ENCODE measurements around the gene LTN1.
A peak's percentile ranks its signal among the peaks of the same experiment; 100 is the strongest.

LTN1 gene

GRCh38 chr21:28923439-28923975, 69.2 kb downstream of the LTN1 start:
- DNase-seq = no peak

- DNase-seq = no peak
These were observed 70.3 kb downstream of the LTN1 start for GRCh38 chr21:28922368-28922767.

- DNase-seq = no peak
These were observed 76.4 kb downstream of the LTN1 start for GRCh38 chr21:28916150-28916893.

GRCh38 chr21:28913071-28913470, 79.6 kb downstream of the LTN1 start:
- DNase-seq = no peak

- no peak for DNase-seq
These were observed 82.3 kb downstream of the LTN1 start for GRCh38 chr21:28910280-28910887.

GRCh38 chr21:28908351-28908750, 84.3 kb downstream of the LTN1 start:
- no peak for DNase-seq

- DNase-seq = no peak
These were observed 85.8 kb downstream of the LTN1 start for GRCh38 chr21:28906841-28907240.

- DNase-seq = no peak
These were observed 86.4 kb downstream of the LTN1 start for GRCh38 chr21:28906236-28906635.

- no peak for DNase-seq
These were observed 87.7 kb downstream of the LTN1 start for GRCh38 chr21:28904961-28905435.

- DNase-seq = no peak
These were observed 89.2 kb downstream of the LTN1 start for GRCh38 chr21:28903448-28903847.

- DNase-seq = no peak
These were observed 92.2 kb downstream of the LTN1 start for GRCh38 chr21:28900481-28900880.

GRCh38 chr21:28899744-28900143, 92.9 kb downstream of the LTN1 start:
- DNase-seq = peak in 1 of 2 donors; percentile 9

GRCh38 chr21:28899220-28899619, 93.5 kb downstream of the LTN1 start:
- no peak for DNase-seq

- DNase-seq = no peak
These were observed 99.0 kb downstream of the LTN1 start for GRCh38 chr21:28893687-28894086.

- DNase-seq = no peak
These were observed 100.2 kb downstream of the LTN1 start for GRCh38 chr21:28892199-28893111.

- no peak for DNase-seq
These were observed 106.9 kb downstream of the LTN1 start for GRCh38 chr21:28885853-28886177.

- peak; percentile 88 to 89 for DNase-seq
These were observed 107.5 kb downstream of the LTN1 start for GRCh38 chr21:28884976-28885852.

GRCh38 chr21:28884481-28884880, 108.2 kb downstream of the LTN1 start:
- DNase-seq = peak; percentile 17 to 24

- no peak for DNase-seq
These were observed 108.7 kb downstream of the LTN1 start for GRCh38 chr21:28883931-28884330.

- DNase-seq = no peak
These were observed 110.3 kb downstream of the LTN1 start for GRCh38 chr21:28882345-28882744.
